Measurements from ENCODE around the gene BCAS1.

BCAS1 gene

DNA sequence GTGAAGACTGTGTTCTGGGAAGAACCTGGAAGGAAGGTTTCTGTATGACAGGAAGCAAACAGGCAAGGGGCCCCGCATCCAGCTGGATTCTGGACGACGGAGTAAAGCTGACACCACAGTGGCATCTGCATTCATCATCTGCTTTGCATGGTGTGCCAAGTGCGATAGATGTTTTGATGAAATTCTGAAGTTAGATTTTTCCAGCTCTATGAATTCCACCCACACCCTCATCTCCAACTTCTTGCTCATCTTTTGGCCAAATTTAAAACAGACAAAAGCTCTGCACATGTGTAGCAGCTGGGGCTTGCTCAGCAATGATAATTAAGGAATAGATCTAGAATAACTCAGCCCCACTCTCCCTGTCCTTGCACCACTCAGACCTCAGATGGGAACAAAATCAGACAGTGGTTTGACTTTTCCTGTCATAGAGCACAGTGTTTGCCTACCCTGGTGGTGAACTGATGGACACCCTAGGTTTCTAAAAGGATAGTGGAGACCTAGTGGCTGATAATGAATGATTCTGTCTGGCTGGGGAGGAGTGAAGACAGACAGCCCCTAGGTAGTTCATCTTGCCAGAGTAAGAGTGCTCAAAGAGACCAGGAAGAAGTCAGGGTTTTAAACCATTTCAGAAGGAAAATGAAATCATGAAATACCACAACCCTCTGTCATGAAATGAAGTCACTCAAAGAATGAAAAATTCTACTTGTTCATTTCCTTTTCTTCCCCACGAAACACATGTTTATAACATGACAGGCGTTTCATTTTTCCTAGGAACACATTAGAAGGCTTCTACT, 85.8 kb downstream of the BCAS1 start:
- Histone ChIP-seq H3K27me3 (replicated peaks; ENCODE audit: control insufficient read depth, insufficient read depth, low read length) (no peaks in the 10 kb centered on the region), H3K36me3 (ENCODE audit: control insufficient read depth, insufficient read depth, low read length) (no peaks in the 10 kb centered on the region), H3K4me3 (replicated peaks; ENCODE audit: low read depth, low read length) (no peak overlapping the region)
- TF ChIP-seq, protein P1, sequence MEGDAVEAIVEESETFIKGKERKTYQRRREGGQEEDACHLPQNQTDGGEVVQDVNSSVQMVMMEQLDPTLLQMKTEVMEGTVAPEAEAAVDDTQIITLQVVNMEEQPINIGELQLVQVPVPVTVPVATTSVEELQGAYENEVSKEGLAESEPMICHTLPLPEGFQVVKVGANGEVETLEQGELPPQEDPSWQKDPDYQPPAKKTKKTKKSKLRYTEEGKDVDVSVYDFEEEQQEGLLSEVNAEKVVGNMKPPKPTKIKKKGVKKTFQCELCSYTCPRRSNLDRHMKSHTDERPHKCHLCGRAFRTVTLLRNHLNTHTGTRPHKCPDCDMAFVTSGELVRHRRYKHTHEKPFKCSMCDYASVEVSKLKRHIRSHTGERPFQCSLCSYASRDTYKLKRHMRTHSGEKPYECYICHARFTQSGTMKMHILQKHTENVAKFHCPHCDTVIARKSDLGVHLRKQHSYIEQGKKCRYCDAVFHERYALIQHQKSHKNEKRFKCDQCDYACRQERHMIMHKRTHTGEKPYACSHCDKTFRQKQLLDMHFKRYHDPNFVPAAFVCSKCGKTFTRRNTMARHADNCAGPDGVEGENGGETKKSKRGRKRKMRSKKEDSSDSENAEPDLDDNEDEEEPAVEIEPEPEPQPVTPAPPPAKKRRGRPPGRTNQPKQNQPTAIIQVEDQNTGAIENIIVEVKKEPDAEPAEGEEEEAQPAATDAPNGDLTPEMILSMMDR (IDR thresholded peaks at IDR 0.05; ENCODE audit: insufficient read depth, low read length, poor library complexity, severe bottlenecking) = no peak
- DNase-seq (ENCODE audit: extremely low read depth, insufficient read length) = no peak

DNA sequence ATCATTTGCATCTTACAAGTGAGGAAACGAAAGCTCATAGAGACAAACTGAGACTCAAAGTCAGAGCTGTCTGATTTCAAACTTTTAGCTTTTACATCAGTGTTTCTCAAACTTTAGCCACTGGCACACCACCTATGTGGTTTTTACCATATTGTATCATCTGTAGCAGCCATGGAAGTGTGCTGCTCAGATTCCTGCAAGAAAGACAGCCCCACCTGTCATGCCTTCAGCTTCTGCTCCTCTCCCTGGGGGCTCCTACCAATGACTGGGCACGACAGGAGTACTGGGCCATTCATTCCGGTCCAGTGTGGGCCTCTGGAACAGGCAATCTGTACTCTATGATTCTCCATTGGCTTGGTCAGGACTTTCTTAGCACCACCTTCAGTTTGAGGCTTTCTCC, 87.0 kb downstream of the BCAS1 start:
- H3K4me3 ChIP-seq (replicated peaks; ENCODE audit: low read depth, low read length) = no peak overlapping the region
- H3K36me3 ChIP-seq (ENCODE audit: control insufficient read depth, insufficient read depth, low read length) = no peaks in the 10 kb centered on the region
- H3K27me3 ChIP-seq (replicated peaks; ENCODE audit: control insufficient read depth, insufficient read depth, low read length) = no peaks in the 10 kb centered on the region
- TF ChIP-seq, protein P1 (IDR thresholded peaks at IDR 0.05; ENCODE audit: insufficient read depth, low read length, poor library complexity, severe bottlenecking) = no peak
- no peak for DNase-seq (ENCODE audit: extremely low read depth, insufficient read length)

DNA sequence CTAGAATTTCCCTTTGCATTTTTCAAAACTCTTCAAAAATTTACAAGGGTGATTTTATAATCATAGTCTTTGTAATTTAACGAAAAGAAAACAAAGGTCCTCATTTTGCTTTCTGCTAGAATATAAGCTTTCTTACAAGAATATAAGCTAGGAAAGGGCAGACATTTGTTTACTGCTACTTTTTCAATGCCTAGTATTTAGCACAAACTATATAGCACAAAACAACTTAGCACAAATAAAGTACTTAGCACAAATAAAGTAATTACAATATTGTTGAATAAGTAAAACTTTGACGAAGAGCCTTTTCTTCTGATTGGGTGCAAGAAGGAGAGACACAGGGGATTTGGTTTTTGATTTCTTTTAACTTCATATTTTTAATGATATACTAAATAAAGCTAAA, 87.8 kb downstream of the BCAS1 start:
- DNase-seq (ENCODE audit: extremely low read depth, insufficient read length) = no peak
- TF ChIP-seq, protein P1 (IDR thresholded peaks at IDR 0.05; ENCODE audit: insufficient read depth, low read length, poor library complexity, severe bottlenecking) = no peak

DNA sequence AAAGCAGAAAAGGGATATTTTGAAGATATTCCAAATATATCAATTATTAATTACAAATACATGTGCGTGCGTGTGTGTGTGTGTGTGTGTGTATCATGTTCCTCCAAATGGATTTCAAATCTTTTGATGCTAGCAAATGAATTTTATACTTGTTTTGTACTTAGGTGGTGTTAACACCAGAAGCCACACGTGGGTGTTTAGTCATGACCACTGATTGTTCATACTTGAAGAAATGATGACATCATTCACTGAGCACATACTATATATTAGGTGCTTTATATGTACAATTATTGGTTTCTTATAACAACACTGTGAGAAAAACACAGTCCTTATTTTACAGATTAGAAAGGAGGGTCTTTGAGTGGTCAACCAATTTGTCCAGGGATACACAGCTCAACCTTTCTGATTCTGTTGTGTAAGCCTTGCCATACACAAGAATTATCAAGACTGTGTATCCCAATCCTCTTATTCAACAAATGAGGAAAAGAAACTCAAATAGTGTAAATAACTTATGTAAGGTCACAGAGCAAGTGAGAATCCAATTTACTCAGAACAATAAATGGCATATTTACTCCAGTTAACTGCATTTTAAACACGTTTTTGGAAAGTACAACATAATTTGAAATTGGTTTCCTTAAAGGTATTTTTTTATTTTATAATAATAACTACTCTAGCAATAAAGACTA, 88.5 kb downstream of the BCAS1 start:
- Histone ChIP-seq H3K4me3 (replicated peaks; ENCODE audit: low read depth, low read length) (no peak overlapping the region), H3K27me3 (replicated peaks; ENCODE audit: control insufficient read depth, insufficient read depth, low read length) (no peaks in the 10 kb centered on the region), H3K36me3 (ENCODE audit: control insufficient read depth, insufficient read depth, low read length) (no peaks in the 10 kb centered on the region)
- DNase-seq (ENCODE audit: extremely low read depth, insufficient read length) = peak; percentile 5
- TF ChIP-seq, protein P1 (IDR thresholded peaks at IDR 0.05; ENCODE audit: insufficient read depth, low read length, poor library complexity, severe bottlenecking) = no peak

More for the DNA sequence above, 87.8 kb downstream of the BCAS1 start:
- Histone ChIP-seq H3K4me3 (replicated peaks; ENCODE audit: low read depth, low read length) (no peak overlapping the region), H3K36me3 (ENCODE audit: control insufficient read depth, insufficient read depth, low read length) (no peaks in the 10 kb centered on the region), H3K27me3 (replicated peaks; ENCODE audit: control insufficient read depth, insufficient read depth, low read length) (no peaks in the 10 kb centered on the region)

DNA sequence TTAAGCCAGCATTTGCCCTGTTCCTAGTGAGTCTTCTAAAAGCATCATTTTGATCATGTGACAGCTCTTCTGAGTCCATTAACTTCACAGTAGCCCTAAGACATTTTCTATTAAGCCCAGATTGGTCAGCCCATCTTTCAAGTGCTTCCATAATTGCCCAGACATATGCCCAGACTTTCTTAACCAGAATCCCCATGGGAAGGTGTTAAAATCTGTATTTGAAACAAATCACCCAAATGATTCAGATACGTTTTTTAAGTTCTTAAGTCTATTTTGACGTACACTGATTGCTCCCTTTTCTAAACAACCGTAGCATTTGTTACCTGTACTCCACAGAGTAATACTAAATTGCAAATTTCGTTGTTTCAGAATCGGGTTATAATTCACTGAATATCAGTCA, 89.3 kb downstream of the BCAS1 start:
- Histone ChIP-seq H3K27me3 (replicated peaks; ENCODE audit: control insufficient read depth, insufficient read depth, low read length) (no peaks in the 10 kb centered on the region), H3K4me3 (replicated peaks; ENCODE audit: low read depth, low read length) (no peak overlapping the region), H3K36me3 (ENCODE audit: control insufficient read depth, insufficient read depth, low read length) (no peaks in the 10 kb centered on the region)
- no peak for DNase-seq (ENCODE audit: extremely low read depth, insufficient read length)
- TF ChIP-seq, protein P1 (IDR thresholded peaks at IDR 0.05; ENCODE audit: insufficient read depth, low read length, poor library complexity, severe bottlenecking) = no peak
